HG02943 (cell line): ENCODE data around the gene LHPP.
"Not testable (repeated sequence)": the region's sequence is repeated elsewhere in the genome, so short reads cannot be mapped to it uniquely, and the experiment has no call there.

Experiments used
- ATAC-seq: cut with Tn5 transposase; IDR thresholded peaks from one replicate; pipeline ENCODE4 v1.9.1; 2021; ENCODE audit warnings: mild to moderate bottlenecking, low read depth, moderate library complexity; ENCODE audit not compliant: unreplicated experiment

LHPP gene

DNA sequence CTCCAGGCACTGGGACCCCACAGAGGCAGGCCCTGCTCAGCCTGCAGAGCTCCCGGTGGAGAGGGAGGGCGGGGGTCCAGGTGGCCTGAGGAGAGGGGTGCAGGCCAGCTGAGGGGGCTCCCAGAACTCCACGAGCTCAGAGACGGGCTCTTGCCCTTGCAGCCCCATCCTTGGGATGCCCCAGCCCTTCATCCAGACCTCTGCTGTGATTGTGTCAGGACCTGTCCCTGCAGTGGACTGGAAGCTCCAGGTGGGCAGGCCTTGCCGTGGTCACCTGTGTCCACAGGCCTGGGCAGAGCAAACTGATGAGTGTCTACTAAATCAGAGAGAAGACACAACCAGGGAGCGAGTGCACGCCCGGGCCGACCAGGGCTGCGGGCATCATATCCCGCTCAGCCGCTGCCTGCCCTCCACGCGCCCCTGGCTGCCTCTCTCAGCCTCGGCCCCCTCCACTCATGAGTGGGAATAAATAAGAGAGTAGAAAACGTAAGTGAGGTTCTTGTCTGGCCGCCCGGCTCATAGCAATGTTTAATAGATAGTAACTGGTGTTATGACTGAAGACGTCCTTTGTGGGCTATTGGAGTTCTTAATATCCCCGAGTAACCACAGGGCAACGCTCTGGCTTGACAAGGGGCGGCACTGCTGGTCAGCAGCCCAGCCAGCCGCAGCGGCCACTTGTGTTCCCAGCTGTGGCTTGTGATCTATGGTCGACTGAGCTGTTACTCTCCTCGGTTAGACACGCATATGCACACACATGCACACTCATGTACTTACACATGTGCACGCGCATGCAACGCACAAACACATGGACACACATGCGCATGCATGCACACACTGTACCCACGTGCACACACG, 105.6 kb downstream of the LHPP start:
- ATAC-seq: no peak

DNA sequence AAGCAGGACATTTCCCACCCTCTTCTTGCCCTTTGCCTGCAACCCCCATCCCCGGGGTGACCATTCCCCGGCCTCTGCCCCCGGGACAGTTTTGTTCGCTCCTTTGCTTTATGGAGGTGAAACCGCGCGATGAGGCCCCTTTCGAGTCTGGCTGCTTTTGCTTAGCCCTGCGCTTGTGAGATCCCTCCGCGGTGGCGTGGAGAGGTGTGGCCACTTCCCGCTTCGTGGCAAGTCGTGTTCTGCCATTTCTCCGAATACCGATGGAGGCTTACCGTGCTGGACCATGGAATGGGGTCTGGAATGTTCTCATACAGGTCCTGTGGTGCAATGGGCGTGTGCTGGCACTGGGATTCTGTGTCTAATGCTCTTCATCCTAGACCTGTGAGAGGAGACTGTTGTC, 106.7 kb downstream of the LHPP start:
- no peak for ATAC-seq

DNA sequence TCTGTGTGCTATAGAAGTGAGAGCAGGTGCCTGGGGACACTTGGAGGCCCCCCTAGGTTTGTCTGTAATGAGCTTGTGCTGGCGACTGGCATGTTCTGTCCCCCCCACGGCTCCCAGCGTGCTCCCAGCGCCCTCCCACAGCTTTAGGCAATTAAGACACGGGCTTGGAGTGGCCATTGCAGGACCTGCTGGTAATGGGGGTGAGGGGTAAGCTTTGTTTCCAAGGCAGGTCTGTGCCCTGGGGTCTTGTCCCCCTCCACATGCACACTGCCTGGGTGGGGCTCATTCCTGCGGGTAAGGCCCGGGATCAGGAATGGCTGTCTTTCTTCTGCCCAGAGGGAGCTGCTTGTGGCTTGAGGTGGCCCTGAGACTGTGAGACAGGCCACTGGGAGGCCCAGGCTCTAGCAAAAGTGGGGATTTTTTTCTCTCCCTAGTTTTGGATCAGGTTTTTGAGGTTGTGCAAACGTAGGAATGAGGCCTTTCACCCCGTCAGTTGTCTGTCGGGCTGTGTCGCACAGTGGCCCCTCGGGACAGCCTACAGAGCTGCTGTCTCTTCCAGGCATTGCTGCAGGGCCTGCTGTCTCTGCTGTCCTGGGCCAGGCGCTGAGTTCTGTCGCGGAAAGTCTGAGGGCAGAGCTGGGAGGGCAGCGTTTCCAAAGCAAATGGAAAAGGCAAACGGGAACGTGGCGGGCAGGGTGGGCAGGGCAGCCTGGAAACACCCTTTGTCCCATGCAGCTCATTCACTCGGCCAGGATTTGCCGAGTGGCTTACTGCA, 107.4 kb downstream of the LHPP start:
- ATAC-seq: no peak

DNA sequence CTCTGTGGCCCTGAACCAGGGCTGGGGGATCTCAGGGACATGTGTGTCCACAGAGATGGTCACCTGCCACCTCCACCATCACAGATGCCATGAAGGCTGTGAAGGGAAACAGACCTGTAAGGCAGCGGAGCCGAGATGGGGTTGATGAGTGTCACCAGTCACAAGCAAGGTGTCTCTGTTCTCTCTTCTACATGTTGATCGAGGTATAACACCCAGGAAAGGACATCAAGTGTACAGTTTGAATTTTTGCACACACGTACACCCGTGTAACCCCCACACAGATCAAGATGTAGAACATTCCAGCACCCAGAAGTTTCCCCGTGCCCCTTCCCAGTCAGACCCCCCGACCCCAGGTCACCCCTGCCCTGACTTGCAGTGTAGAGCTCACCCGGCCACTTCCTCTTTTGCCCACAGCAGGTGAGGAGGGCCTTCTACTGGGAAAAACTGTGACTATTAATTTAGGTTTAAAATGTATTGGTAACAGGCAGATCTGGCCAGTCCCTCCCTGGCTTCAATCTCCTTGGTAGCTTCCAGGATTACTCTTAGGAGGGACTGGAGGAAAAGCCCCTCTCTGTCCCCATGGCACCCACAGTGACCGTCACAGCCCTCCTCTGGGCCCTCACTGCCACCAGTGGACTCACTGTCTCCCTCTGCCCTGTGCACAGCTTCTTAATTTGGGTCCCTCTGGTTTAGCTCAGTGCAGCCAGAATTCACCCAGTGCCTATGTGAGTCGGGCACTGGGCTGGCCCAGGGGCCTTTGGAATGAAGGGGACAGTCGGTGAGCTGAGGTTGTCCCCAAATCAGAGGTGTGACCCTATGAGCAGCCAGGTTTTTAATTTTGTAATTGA, 108.2 kb downstream of the LHPP start:
- no peak for ATAC-seq

DNA sequence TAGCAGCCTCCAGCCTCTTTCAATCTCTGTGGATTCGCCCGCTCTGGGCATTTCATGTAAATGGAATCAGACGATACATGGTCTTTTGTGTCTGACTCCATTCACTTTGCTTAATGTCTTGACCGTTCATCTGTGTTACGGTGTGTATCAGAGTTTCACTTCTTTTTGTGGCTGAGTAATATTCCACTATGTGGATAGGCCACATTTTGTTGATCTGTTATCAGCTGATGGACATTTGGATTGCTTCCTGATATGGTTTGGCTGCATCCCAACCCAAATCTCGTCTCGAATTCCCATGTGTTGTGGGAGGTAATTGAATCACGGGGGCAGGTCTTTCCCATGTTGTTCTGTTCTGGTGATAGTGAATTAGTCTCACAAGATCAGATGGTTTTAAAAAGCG, 109.0 kb downstream of the LHPP start:
- ATAC-seq: no peak

DNA sequence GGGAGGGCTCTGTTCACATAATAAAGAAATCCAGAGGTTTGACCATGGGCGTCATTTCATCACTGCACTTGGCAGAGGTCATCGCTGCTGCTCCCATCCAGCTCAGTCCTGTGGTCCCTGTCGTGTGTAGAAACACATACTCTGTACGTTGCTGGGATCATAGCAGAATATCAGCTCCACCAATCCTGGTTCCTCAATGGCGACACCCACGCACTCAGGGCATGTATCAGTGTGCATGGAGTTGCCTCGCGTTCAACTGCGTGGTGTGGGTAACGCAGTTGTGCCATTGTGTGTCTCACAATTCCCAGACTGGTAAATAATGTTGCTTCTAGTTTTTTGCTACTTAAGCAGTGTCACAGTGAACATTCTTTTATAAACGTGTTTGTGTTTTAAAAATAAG, 111.1 kb downstream of the LHPP start:
- ATAC-seq: no peak

DNA sequence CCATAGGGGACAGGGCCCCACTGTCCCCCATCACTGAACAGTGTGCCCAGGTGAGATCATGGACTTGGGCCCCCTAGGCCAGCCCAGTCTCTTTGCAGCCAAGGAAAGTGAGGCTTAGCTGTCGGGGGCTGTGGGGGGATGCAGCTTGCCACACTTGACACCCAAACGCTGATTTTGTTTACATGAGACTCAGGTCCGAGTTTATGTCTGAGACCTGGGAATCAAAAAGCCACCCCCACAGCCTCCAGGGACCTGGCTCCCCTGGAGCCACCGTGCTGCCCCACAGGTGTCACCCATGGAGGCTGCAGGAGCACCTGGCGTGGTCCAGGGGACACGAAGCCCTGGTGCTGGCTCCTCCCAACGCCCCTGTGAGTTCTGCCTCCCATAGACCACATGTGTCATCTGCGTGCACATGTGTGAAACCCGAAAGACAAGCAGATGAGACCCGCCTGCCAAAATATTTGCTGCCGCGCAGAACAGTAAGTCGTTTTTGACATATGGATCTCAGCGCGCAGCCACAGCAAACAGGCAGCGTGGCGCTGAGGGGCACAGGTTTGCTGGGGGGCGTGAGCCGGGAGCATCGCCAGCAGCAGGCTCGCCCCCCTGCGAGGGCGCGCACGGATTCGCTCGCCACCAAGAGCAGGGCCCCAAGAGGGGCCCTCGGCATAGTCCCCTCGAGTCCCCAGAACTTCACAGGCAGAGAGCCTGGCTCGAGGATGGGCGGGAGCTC, 112.3 kb downstream of the LHPP start:
- no peak for ATAC-seq

DNA sequence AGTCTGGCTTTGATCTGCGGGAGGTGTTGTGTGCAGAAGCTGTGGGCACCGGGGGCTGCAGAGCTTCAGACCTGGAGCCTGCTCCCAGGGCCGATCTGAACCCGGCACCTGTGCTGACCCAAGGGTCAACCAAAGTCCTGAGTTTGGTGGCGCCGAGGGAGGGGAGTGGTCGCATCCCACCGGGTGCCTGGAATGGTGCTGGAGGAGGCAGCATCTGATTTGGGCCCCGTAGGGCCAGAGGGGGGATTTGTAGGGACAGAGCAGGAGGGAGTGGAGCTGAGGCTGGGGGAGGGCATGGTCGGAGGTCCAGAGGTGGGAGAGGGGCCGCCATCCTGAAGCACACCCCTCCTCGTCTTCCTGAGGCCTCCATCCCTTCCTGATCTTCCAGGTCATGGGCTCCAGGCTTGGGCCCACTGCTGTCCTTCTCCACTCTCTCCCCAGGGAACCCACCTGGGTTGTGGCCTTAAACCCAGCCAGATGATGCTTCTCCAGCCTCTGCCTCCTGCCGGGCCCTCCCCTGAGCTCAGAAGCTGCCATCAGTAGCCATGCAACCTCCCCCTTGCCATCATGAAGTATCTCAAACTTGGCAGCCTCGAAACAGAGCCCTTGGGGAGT, 112.9 kb downstream of the LHPP start:
- no peak for ATAC-seq

DNA sequence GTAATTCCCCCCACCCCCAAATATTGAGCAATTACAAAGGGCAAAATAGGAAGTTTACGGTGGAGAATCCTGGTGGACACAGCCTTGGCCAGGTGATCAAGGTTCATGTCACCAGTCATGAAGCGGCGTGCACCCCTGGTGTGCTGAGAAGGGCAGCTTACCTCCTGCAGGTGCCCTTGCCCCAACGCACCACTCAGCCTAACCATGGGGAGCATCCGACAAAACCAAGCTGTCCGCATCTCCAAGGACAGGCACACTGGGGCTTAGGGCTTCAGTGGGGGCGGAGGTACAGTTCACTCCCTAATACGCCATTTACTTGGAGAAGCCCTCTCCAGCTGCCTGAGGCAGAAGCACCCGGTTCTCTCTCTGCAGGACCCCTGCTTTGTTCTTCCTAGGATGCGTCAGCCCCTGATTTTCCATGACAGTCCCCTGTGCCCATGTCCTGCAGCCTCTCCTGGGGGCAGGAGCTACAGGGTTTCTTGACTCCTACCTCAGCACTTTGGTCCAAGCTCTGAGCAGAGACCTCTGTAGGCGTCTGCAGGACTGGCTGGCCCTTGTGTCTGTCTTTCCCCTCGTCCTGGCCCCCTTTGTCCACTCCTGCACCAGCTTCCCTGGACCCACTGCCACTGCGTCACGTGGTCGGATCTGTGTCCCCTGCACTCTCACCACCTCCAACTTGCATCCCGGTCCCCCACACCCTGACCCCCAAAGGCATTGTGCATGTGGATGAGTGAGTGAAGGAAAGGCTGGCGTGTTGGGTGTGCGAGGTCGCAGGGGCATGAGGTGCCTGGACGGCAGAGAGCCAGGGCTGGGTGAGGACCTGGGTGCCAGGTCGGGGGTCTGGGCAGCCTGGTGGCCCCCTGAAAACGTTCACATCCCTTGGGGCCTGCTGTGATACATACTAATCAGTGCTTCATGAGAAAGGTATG, 113.7 kb downstream of the LHPP start:
- no peak for ATAC-seq

DNA sequence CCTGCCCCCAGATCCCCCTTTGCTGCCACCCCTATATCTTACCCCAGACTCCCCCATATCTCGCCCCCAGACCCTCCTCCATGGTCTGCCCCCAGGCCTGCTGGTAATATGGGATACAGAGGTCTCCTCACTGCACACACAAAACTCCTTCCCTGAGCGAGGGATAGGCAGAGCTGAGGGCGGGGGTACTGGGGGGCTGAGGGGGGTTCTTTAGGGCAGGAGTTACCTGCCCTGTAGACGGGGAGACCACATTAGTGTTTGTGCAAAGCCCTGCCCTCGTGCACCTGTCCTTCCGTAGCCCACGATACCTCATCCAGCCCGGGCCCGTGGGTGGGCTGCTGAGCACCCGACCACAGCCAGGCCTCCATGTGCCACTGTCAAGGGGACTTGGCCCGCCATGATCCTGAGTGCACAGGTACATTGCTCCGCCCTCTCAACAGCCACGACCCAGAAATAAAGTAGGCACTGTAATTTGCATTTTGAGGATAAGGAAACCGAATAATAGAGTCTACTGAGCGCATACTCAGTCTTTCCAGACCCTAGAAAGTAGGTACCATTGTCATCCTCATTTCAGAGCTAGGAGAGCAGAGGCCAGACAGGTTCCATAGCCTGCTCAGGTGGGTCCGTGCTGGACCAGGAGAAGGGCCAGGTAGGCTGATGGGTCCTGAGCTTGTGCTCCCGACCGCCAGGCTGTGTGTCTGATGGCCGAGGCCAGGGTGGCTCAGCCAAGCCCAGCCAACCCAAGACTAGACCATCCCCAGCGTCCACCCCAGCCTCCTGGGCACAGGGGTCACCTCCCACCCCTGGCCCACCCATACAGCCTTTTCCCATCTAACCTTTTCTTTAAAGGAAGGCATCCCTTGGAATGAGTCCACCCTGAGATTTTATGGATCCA, 115.2 kb downstream of the LHPP start:
- no peak for ATAC-seq

DNA sequence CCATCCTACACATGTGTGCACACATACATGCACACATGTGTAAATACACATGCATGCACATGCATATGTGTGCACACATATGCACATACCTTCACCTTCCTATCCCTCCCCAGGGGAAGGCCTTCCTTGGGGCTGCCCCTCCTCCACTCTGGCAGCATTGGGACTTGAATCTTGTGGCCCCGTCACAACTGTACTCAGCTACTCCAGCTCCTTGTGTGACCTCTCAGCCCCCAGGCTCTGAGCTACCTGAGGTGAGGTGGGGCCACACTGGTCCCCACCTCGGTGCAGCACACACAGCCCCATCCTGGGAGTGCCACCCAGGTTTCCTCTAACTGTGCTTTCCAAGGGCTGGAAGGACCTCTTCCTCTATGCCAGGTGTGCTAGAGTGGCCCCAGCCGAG, 116.0 kb downstream of the LHPP start:
- ATAC-seq: no peak

DNA sequence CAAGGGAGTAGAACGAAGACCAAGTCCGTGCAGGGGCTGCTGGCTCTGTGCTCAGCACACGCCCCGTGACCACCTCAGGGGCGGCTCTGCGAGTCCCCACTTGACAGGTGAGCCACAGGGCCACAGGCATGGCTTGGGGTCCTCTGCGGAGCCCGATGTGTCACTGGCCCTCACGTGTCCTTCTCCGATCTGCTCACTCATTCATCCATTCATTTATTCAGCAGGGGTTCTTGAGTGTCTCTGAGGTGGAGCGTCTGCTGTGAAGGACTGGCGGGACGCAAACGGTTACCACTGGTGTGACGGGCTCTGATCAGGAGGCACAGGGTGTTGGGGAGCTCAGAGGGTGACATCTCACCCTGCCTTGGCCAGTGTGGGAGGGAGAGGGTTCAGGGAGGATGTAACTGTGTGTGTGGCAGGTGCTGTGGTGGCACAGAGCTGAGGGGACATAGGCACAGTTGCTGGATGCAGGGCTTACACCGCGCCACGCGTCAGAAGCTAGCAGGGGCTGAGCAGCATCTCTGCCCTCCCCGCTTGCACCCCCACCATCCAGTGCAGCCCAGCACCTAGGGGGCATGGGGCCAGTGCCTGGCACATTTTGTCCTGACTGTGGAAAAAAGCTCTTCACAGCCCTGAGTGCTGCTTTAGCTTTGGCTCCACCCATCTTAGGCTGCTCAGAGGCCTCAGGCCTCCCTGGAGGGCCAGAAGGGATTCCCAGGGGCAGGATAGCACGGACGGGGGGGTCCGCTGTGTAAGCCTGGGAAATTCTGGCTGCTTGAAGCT, 116.8 kb downstream of the LHPP start:
- no peak for ATAC-seq

DNA sequence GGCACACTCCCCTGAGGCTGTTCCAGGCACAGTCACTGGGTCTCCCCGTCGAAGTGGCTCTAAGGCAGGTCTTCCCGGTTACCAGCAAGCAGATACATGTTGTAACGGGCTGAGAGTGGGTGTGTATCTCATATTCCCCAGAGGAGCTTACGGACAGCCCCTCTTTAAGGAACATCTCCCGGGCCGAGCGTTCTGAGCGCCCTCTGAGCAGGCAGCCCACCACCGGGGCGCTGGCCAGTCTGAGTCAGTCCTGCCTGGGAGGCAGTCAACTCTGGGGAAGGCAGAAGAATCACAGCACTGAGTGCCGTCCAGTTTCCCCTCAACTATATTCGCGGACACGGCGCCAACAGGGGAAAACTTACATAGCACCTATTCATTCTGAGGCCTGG, 117.4 kb downstream of the LHPP start:
- no peak for ATAC-seq

DNA sequence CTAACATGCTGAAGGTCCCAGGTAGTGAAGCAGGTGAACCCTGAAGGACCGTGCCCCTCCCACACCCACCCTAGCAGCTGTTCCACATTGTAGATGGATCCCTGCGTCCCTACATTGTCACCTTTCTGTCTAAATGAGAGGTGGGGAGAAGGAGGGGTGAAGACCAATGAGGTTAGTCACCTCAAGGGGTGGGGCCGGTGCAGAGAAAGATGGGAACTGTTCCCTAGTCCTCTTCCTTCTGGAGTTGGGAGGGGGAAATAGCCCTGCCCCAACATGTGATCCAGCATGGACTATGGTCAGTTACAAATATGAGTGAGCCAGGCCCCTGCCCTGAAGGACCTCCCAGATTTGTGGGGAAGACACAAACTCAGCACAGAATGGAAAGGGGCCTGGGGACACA, 124.5 kb downstream of the LHPP start:
- no peak for ATAC-seq

DNA sequence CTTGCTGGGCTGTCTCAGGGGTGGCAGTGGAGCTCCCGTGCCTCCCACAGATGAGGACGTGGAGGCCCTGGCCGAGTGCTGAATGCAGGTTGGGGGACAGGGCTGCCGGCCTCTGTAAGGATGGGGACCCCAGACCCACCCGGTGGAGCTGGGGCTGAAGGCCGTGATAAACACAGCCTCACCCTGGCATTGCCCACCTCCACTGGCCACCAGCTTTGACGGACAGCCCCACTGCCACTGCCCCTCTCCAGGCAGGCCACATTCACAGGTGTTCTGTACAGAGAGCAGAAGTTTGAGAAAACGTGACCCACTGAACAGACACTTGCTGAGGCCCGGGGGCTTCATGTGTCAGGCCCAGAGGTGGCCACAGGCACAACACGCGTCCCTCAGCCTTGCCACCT, 126.2 kb downstream of the LHPP start:
- ATAC-seq: no peak

DNA sequence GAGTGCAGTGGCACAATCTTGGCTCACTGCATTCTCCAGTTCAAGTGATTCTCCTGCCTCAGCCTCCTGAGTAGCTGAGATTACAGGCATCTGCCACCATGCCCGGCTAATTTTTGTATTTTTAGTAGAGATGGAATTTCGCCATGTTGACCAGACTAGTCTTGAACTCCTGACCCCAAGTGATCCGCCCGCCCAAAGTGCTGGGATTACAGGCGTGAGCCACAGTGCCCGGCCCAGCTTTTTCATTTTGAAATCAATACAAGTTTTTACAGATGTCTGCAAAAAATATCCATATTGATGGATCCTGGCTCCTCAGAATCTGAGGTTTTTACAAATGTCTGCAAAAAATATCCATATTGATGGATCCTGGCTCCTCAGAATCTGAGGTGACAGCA, 126.7 kb downstream of the LHPP start:
- not testable (repeated sequence) for ATAC-seq
